Upper lobe of right lung (tissue), 1 donor: ENCODE results near the gene HNRNPUL1. TPM values are rescaled to one million over a fixed set of nuclear protein-coding genes. Genes with fewer than 3 reads are reported as not detected.

ENCODE experiments used
- ATAC-seq: fragments of 200-7000 bp; cut with Tn5 transposase; one replicate; pipeline ENCODE4 v1.9.1; 2020; ENCODE audit warnings: mild to moderate bottlenecking, moderate library complexity
- DNase-seq: peaks from one replicate; pipeline ENCODE4 v3.0.0-alpha.2; 2020
- H3K27ac ChIP-seq: fragments of 200-600 bp; one replicate; pipeline ENCODE4 v1.8.0; 2022
- H3K27me3 ChIP-seq: fragments of 200-600 bp; one replicate; pipeline ENCODE4 v1.8.0; 2022; ENCODE audit warnings: mild to moderate bottlenecking
- H3K36me3 ChIP-seq: fragments of 200-600 bp; one replicate; pipeline ENCODE4 v1.8.0; 2022
- H3K4me1 ChIP-seq: fragments of 200-600 bp; one replicate; pipeline ENCODE4 v1.8.0; 2022
- H3K4me3 ChIP-seq: fragments of 200-600 bp; one replicate; pipeline ENCODE4 v1.8.0; 2022; ENCODE audit warnings: mild to moderate bottlenecking
- H3K9me3 ChIP-seq: fragments of 200-600 bp; one replicate; pipeline ENCODE4 v1.8.0; 2022
- CTCF ChIP-seq: fragments of 200-600 bp; IDR thresholded peaks from one replicate; pipeline ENCODE4 v1.8.0; 2022; ENCODE audit warnings: antibody characterized with exemption
- intact Hi-C: fragments of 100-400 bp; cut with DNase I; formaldehyde crosslinking; loops from one replicate; pipeline ENCODE4 v1.11.0; 2022
- total RNA-seq: library from RNA; stranded (reverse); fragmentation: NEBNext Ultra II Directional; extraction: Animal tissue kit (Norgen Biotek cat#: 25700); gene quantifications from one replicate; pipeline ENCODE4 v1.2.1, GENCODE V29; 2021
- donor health status: DM: no; HTN: yes; CAD: no; lungs with severe emphysema.

HNRNPUL1 gene
- total RNA-seq, 1 donor from 2014 or later = 171 TPM

DNA sequence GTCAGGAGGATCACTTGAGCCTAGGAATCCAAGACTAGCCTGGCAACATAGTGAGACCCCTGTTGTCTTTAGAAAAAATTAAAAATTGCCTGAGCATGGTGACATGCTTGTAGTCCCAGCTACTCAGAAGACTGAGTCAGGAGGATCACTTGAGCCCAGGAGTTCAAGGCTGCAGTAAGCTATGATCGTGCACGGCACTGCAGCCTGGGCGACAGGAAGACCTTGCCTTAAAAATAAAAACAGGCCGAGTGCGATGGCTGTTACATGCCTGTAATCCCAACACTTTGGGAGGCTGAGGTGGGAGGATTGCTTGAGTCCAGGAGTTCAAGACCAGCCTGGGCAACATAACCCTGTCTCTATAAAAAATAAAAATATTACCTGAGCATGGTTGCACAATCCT is 5.4 kb downstream of the HNRNPUL1 start:
- Histone ChIP-seq H3K27ac (no peak overlapping the region), H3K9me3 (no peaks in the 10 kb centered on the region), H3K4me1 (peaks cover 20% of the 10 kb centered on the region), H3K36me3 (peaks cover 70% of the 10 kb centered on the region), H3K4me3 (no peak overlapping the region), H3K27me3 (no peaks in the 10 kb centered on the region)
- ATAC-seq (no peak), DNase-seq (no peak)
- intact Hi-C loops = no loop called here
- TF ChIP-seq CTCF = no peak

- TF ChIP-seq CTCF = no peak
- intact Hi-C loops = no loop called here
- Histone ChIP-seq H3K36me3 (peaks cover 100% of the 10 kb centered on the region), H3K4me3 (no peak overlapping the region), H3K9me3 (no peaks in the 10 kb centered on the region), H3K4me1 (no peaks in the 10 kb centered on the region), H3K27me3 (no peaks in the 10 kb centered on the region), H3K27ac (no peak overlapping the region)
- DNase-seq = no peak
- ATAC-seq = no peak
These were observed 8.9 kb downstream of the HNRNPUL1 start for GRCh38 chr19:41273076-41273475.

DNA sequence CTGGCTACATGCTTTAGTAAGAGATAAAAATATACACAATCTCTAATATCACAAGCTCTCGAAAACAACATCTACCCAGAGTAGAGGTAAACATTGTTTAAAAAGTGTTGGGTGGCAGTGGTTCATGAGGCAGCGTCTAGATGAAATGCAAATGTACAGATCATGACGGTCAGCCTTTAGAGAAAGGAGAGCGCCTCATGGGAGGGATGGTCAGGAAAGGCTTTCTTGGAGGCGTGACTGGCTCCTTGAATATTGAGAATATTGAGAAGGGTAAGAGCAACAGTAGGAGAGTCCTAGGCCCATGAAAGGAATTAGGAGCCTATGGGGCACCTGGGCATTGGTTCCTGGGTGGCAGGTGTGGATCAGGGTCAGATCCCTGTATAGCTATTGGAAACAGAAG is 10.6 kb downstream of the HNRNPUL1 start:
- Histone ChIP-seq H3K27me3 (no peaks in the 10 kb centered on the region), H3K36me3 (peaks cover 100% of the 10 kb centered on the region), H3K9me3 (no peaks in the 10 kb centered on the region), H3K4me1 (no peaks in the 10 kb centered on the region), H3K27ac (no peak overlapping the region), H3K4me3 (no peak overlapping the region)
- intact Hi-C loops = no loop called here
- no peak for ATAC-seq
- no peak for TF ChIP-seq CTCF
- DNase-seq = no peak

GRCh38 chr19:41276231-41276630 is 12.1 kb downstream of the HNRNPUL1 start:
- no peak for DNase-seq

DNA sequence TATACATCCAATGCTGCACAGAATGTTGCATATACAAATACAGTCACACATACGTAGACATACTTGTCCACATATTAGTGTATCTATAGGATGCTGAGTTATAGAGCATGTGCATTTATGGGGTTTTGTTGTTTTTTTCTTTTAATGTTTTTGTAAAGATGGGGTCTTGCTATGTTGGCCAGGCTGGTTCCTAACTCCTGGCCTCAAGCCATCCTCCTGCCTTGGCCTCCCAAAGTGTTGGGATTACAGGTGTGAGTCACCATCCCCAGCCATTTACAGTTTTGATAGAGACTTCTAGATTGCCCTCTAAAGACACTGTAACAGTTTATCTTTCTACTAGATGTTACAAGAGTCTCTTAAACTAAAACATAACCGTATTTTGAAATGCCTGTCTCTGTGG is 14.3 kb downstream of the HNRNPUL1 start:
- Histone ChIP-seq H3K27me3 (no peaks in the 10 kb centered on the region), H3K36me3 (peaks cover 96% of the 10 kb centered on the region)
- intact Hi-C loops = no loop called here

More at GRCh38 chr19:41276231-41276630, 12.1 kb downstream of the HNRNPUL1 start:
- Histone ChIP-seq H3K36me3 (peaks cover 100% of the 10 kb centered on the region), H3K4me1 (no peaks in the 10 kb centered on the region), H3K4me3 (no peak overlapping the region), H3K9me3 (no peaks in the 10 kb centered on the region), H3K27ac (no peak overlapping the region), H3K27me3 (no peaks in the 10 kb centered on the region)
- no peak for TF ChIP-seq CTCF
- no peak for ATAC-seq
- intact Hi-C loops = no loop called here

More for the DNA sequence above, 14.3 kb downstream of the HNRNPUL1 start:
- H3K4me1 ChIP-seq = no peaks in the 10 kb centered on the region
- no peak for TF ChIP-seq CTCF
- H3K4me3 ChIP-seq = no peak overlapping the region
- H3K9me3 ChIP-seq = no peaks in the 10 kb centered on the region
- DNase-seq (no peak), ATAC-seq (no peak)
- H3K27ac ChIP-seq = no peak overlapping the region
